GM13977 (cell line): ENCODE results near the gene NDUFB7.
"Not testable (repeated sequence)": the region's sequence is repeated elsewhere in the genome, so short reads cannot be mapped to it uniquely, and the experiment has no call there.

Experiments
- DNase-seq: peaks from one replicate; pipeline ENCODE4 v3.0.0; 2012; ENCODE audit warnings: low spot score
- CTCF ChIP-seq: IDR thresholded peaks from 2 replicates; pipeline ENCODE4 v1.5.1; 2012; ENCODE audit warnings: mild to moderate bottlenecking, control low read depth; ENCODE audit not compliant: insufficient read depth; ENCODE audit errors: extremely low read depth, missing control alignments
- in situ Hi-C: fragments of 300-500 bp; cut with MboI; formaldehyde crosslinking; loops from one replicate; pipeline ENCODE4 v1.12.0; 2022; ENCODE audit warnings: low sequenced_read_pairs, low pct_unique_long_range_greater_than_20kb, mixed read lengths, inconsistent platforms; ENCODE audit not compliant: unreplicated experiment

The NDUFB7 gene

GRCh38 chr19:14570864-14571527, 870 bp downstream of the NDUFB7 start:
- DNase-seq, result no peak
- in situ Hi-C loops, result no loop called here
- no peak for TF ChIP-seq CTCF

- TF ChIP-seq CTCF, result no peak
- in situ Hi-C loops, result no loop called here
- no peak for DNase-seq
Measured at GRCh38 chr19:14567079-14567478, 4.8 kb downstream of the NDUFB7 start.

- in situ Hi-C loops, result no loop called here
- no peak for DNase-seq
- TF ChIP-seq CTCF, result no peak
Measured at GRCh38 chr19:14566712-14567077, 5.2 kb downstream of the NDUFB7 start.

- in situ Hi-C loops, result no loop called here
- no peak for DNase-seq
- TF ChIP-seq CTCF, result no peak
Measured at GRCh38 chr19:14565765-14566711, 5.8 kb downstream of the NDUFB7 start.

GRCh38 chr19:14565298-14565679, 6.6 kb downstream of the NDUFB7 start:
- no peak for DNase-seq
- in situ Hi-C loops, result no loop called here
- no peak for TF ChIP-seq CTCF

GRCh38 chr19:14564652-14565297, 7.1 kb downstream of the NDUFB7 start:
- DNase-seq, in situ Hi-C loops: not testable (repeated sequence)
